HCT116 (cell line): ENCODE results near the gene ALAS1. TPM values are rescaled to one million over a fixed set of nuclear protein-coding genes. Genes with fewer than 3 reads are reported as not detected.

Experiments
- ATAC-seq: fragments of 200-7000 bp; cut with Tn5 transposase; 2 replicates; pipeline ENCODE4 v1.9.1; 2020; ENCODE audit warnings: mild to moderate bottlenecking, moderate library complexity
- BruUV-seq: library from RNA; stranded (reverse); fragments of 400-500 nt; replicated peaks from 2 replicates; lab custom pipeline; 2021; lab: Mats Ljungman, UMichigan
- CTCF ChIA-PET: fragments of 300-600 bp; sonication (Branson Sonifier 250); formaldehyde crosslinking; loops from one replicate; lab custom pipeline; 2021; ENCODE audit warnings: antibody characterized with exemption; lab: Charles Lee
- POLR2A ChIA-PET: fragments of 300-600, 350-600 bp; sonication (Branson Sonifier 250); formaldehyde crosslinking; loops from one replicate; lab custom pipeline; 2021; ENCODE audit warnings: antibody characterized with exemption; lab: Charles Lee
- RAD21 ChIA-PET, 2 experiments: fragments of 300-600 bp; sonication (Branson Sonifier 250); formaldehyde crosslinking; loops; one replicate each; lab custom pipeline; 2023; ENCODE audit warnings: low total read pairs in 2 of 2; ENCODE audit not compliant: uncharacterized antibody in 2 of 2, unreplicated experiment in 2 of 2, low non-redundant PET in 1 of 2; lab: Charles Lee
- DNase-seq: peaks from one replicate; pipeline ENCODE4 v3.0.0-alpha.2; 2010; ENCODE audit warnings: low read depth, low spot score
- H2AFZ ChIP-seq: fragments of 200-600 bp; shearing (Covaris generic), sonication (generic); 2 replicates; pipeline ENCODE4 v1.6.1; 2017; ENCODE audit warnings: low read depth, mixed run types, mixed read lengths, antibody characterized with exemption, low read length; ENCODE audit not compliant: poor library complexity, severe bottlenecking
- H3K27ac ChIP-seq: 2 replicates; pipeline ENCODE4 v1.5.1; 2012; ENCODE audit warnings: low read depth, low read length
- H3K27me3 ChIP-seq: fragments of 200-600 bp; sonication (generic); 2 replicates; pipeline ENCODE4 v1.6.1; 2016; ENCODE audit warnings: mixed run types, low read length, mixed read lengths; ENCODE audit not compliant: insufficient read depth
- H3K36me3 ChIP-seq, 2 experiments: fragments of 200-500 bp in 1 of 2; fragments of 200-600 bp in 1 of 2; sonication (Bioruptor generic) in 1 of 2; sonication (generic) in 1 of 2; 2 replicates each; pipeline versions ENCODE4 v1.5.1 to v1.6.1; 2014 to 2016; ENCODE audit warnings: low read length in 2 of 2, inconsistent platforms in 1 of 2, mixed read lengths in 1 of 2, mixed run types in 1 of 2; ENCODE audit not compliant: insufficient read depth in 2 of 2, control insufficient read depth in 1 of 2
- H3K4me1 ChIP-seq, 2 experiments: fragments of 200-600 bp in 1 of 2; sonication (generic) in 1 of 2; 2 replicates each; pipeline versions ENCODE4 v1.5.1 to v1.6.1; 2012 to 2017; ENCODE audit warnings: low read length in 2 of 2, inconsistent platforms in 1 of 2, mild to moderate bottlenecking in 1 of 2, mixed read lengths in 1 of 2, mixed run types in 1 of 2, moderate library complexity in 1 of 2; ENCODE audit not compliant: insufficient read depth in 2 of 2, control insufficient read depth in 1 of 2
- H3K4me2 ChIP-seq: fragments of 200-600 bp; sonication (generic); 2 replicates; pipeline ENCODE4 v1.6.1; 2017; ENCODE audit warnings: mixed run types, low read length, mixed read lengths
- H3K4me3 ChIP-seq, 2 experiments: fragments of 200-600 bp in 1 of 2; sonication (generic) in 1 of 2; replicated peaks in 1 of 2; 2 replicates each; pipeline ENCODE4 v1.5.1; 2011 to 2016; ENCODE audit warnings: low read length in 2 of 2, control low read depth in 1 of 2, low read depth in 1 of 2, mild to moderate bottlenecking in 1 of 2, mixed read lengths in 1 of 2, mixed run types in 1 of 2
- H3K79me2 ChIP-seq: fragments of 200-600 bp; sonication (generic); 2 replicates; pipeline ENCODE4 v1.6.1; 2017; ENCODE audit warnings: mild to moderate bottlenecking, mixed run types, low read length, moderate library complexity, mixed read lengths; ENCODE audit not compliant: insufficient read depth
- H3K9ac ChIP-seq: fragments of 200-600 bp; sonication (generic); 2 replicates; pipeline ENCODE4 v1.6.1; 2016; ENCODE audit warnings: low read length, mixed read lengths
- H3K9me2 ChIP-seq: fragments of 200-600 bp; sonication (generic), shearing (Covaris generic); 2 replicates; pipeline ENCODE4 v1.6.1; 2017; ENCODE audit warnings: mixed run types, mild to moderate bottlenecking, moderate library complexity; ENCODE audit not compliant: insufficient read depth
- H3K9me3 ChIP-seq, 2 experiments: fragments of 200-500 bp in 1 of 2; fragments of 200-600 bp in 1 of 2; sonication (Bioruptor generic) in 1 of 2; sonication (generic) in 1 of 2; 2 replicates each; pipeline ENCODE4 v1.6.1; 2014 to 2017; ENCODE audit warnings: low read length in 2 of 2, mixed read lengths in 2 of 2, inconsistent platforms in 1 of 2, low read depth in 1 of 2, mild to moderate bottlenecking in 1 of 2, mixed run types in 1 of 2, moderate library complexity in 1 of 2; ENCODE audit not compliant: control insufficient read depth in 1 of 2, insufficient read depth in 1 of 2
- H4K20me1 ChIP-seq: fragments of 200-600 bp; sonication (generic), shearing (Covaris generic); 2 replicates; pipeline ENCODE4 v1.6.1; 2017; ENCODE audit warnings: mixed run types, mild to moderate bottlenecking, moderate library complexity; ENCODE audit not compliant: insufficient read depth
- CBX3 ChIP-seq: IDR thresholded peaks from 2 replicates; pipeline ENCODE4 v1.6.1; 2012; ENCODE audit warnings: low read depth
- CEBPB ChIP-seq: IDR thresholded peaks from 2 replicates; pipeline ENCODE4 v1.6.1; 2012; ENCODE audit warnings: low read depth
- EGR1 ChIP-seq: IDR thresholded peaks from 2 replicates; pipeline ENCODE4 v1.6.1; 2012; ENCODE audit warnings: low read depth
- ELF1 ChIP-seq: IDR thresholded peaks from 2 replicates; pipeline ENCODE4 v1.6.1; 2012; ENCODE audit warnings: low read depth, borderline replicate concordance
- EZH2 ChIP-seq: fragments of 200-600 bp; sonication (generic); IDR thresholded peaks from 2 replicates; pipeline ENCODE4 v1.6.1; 2017; ENCODE audit warnings: antibody characterized with exemption, mixed run types
- FOSL1 ChIP-seq: IDR thresholded peaks from 2 replicates; pipeline ENCODE4 v1.6.1; 2012; ENCODE audit warnings: low read depth
- JUND ChIP-seq: IDR thresholded peaks from 2 replicates; pipeline ENCODE4 v1.6.1; 2012
- POLR2A ChIP-seq: IDR thresholded peaks from 2 replicates; pipeline ENCODE4 v1.7.0; 2011; ENCODE audit warnings: borderline replicate concordance; ENCODE audit not compliant: insufficient read depth, insufficient read length; ENCODE audit errors: extremely low read depth
- POLR2AphosphoS5 ChIP-seq: IDR thresholded peaks from 2 replicates; pipeline ENCODE4 v1.6.1; 2011; ENCODE audit warnings: mild to moderate bottlenecking, low read depth, low read length, moderate library complexity
- RAD21 ChIP-seq: IDR thresholded peaks from 2 replicates; pipeline ENCODE4 v1.6.1; 2012; ENCODE audit warnings: low read depth, mild to moderate bottlenecking
- SP1 ChIP-seq: IDR thresholded peaks from 2 replicates; pipeline ENCODE4 v1.6.1; 2012; ENCODE audit warnings: low read depth
- SRF ChIP-seq: IDR thresholded peaks from 2 replicates; pipeline ENCODE4 v1.6.1; 2012; ENCODE audit warnings: low read depth
- YY1 ChIP-seq: IDR thresholded peaks from 2 replicates; pipeline ENCODE4 v1.6.1; 2011; ENCODE audit warnings: low read length, low read depth, moderate library complexity, mild to moderate bottlenecking; ENCODE audit not compliant: insufficient replicate concordance; ENCODE audit errors: extremely low read depth
- ZFX ChIP-seq: fragments of 450-650 bp; IDR thresholded peaks from 2 replicates; pipeline ENCODE4 v1.6.1; 2017
- ZNF274 ChIP-seq: fragments of 200-500 bp; sonication (Bioruptor generic); IDR thresholded peaks from 2 replicates; pipeline ENCODE4 v1.6.1; 2014; ENCODE audit warnings: mild to moderate bottlenecking, low read depth, low read length, inconsistent platforms
- intact Hi-C: fragments of 100-400 bp; cut with micrococcal nuclease; formaldehyde crosslinking; loops from 2 replicates; pipeline ENCODE4 v1.10.0; 2022
- total RNA-seq: library from RNA; stranded (reverse); gene quantifications from one replicate; pipeline ENCODE4 v1.2.1, GENCODE V29; 2021; ENCODE audit not compliant: unreplicated experiment
- TF ChIP-seq, protein P1 (sequence below), 3 experiments: fragments of 200-600 bp in 1 of 3; sonication (generic) in 1 of 3; IDR thresholded peaks in 2 of 3; conservative IDR thresholded peaks in 1 of 3; 2 replicates each; pipeline ENCODE4 v1.5.1; 2012 to 2017; ENCODE audit warnings: low read depth in 2 of 3, low read length in 2 of 3, antibody characterized with exemption in 1 of 3, borderline replicate concordance in 1 of 3, control low read depth in 1 of 3, mild to moderate bottlenecking in 1 of 3, mixed read lengths in 1 of 3, mixed run types in 1 of 3, moderate library complexity in 1 of 3; ENCODE audit not compliant: insufficient read depth in 1 of 3
- TF ChIP-seq, protein P2 (sequence below): IDR thresholded peaks from 2 replicates; pipeline ENCODE4 v1.6.1; 2012; ENCODE audit warnings: low read depth
- TF ChIP-seq, protein P3 (sequence below): IDR thresholded peaks from 2 replicates; pipeline ENCODE4 v1.6.1; 2011; ENCODE audit warnings: mild to moderate bottlenecking, low read length, moderate library complexity; ENCODE audit not compliant: insufficient replicate concordance; ENCODE audit errors: extremely low read depth
- TF ChIP-seq, protein P4 (sequence below): IDR thresholded peaks from 2 replicates; pipeline ENCODE4 v1.6.1; 2012
- TF ChIP-seq, protein P5 (sequence below): IDR thresholded peaks from 2 replicates; pipeline ENCODE4 v1.6.1; 2012

Gene ALAS1
- total RNA-seq, 1 experiment from 2014 or later, result 74.0 TPM

DNA sequence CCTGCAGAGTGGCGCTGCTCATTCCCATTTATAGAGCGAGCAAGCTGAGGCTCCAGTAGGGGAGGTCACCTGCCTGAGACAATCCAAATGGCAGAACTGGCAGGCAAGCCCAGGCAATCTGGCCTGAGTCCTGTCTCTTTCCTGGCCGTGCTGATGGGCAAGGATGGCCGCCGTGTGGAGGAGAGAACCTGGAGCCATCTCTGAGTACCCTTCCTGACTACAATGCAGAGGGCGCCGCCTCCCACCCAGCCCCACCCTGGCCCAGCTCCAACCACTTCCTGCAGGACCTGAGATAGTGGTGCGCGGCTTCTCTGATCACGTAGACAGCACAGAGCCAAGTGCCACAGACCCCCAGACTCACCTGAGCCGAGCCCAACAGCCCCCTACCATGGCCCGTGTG is 20.5 kb downstream of the ALAS1 start:
- no peak for ATAC-seq
- H3K27ac ChIP-seq, result peak overlapping the region; percentile 68
- no peaks in the 10 kb centered on the region for H3K27me3 ChIP-seq
- POLR2A ChIA-PET, result interaction anchor here (0.6 kb wide), 1 partner anchor 222 kb away, joined by 4 read pairs; no protein-coding TSS in a partner anchor
- H3K79me2 ChIP-seq, result no peaks in the 10 kb centered on the region
- H3K4me2 ChIP-seq, result peak overlapping the region; percentile 69
- DNase-seq, result no peak
- no peaks in the 10 kb centered on the region for H4K20me1 ChIP-seq
- no peak overlapping the region for H3K4me3 ChIP-seq
- no peaks in the 10 kb centered on the region for H3K9me3 ChIP-seq
- TF ChIP-seq, protein P1, sequence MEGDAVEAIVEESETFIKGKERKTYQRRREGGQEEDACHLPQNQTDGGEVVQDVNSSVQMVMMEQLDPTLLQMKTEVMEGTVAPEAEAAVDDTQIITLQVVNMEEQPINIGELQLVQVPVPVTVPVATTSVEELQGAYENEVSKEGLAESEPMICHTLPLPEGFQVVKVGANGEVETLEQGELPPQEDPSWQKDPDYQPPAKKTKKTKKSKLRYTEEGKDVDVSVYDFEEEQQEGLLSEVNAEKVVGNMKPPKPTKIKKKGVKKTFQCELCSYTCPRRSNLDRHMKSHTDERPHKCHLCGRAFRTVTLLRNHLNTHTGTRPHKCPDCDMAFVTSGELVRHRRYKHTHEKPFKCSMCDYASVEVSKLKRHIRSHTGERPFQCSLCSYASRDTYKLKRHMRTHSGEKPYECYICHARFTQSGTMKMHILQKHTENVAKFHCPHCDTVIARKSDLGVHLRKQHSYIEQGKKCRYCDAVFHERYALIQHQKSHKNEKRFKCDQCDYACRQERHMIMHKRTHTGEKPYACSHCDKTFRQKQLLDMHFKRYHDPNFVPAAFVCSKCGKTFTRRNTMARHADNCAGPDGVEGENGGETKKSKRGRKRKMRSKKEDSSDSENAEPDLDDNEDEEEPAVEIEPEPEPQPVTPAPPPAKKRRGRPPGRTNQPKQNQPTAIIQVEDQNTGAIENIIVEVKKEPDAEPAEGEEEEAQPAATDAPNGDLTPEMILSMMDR (IDR thresholded peaks at IDR 0.05 in 2 of 3, conservative IDR thresholded peaks at IDR 0.05 in 1 of 3; ENCODE audit: borderline replicate concordance in 1 of 3, insufficient read depth in 1 of 3, low read depth in 2 of 3, low read length in 2 of 3), result no peak
- TF ChIP-seq POLR2A (no peak), RAD21 (no peak), POLR2AphosphoS5 (no peak), EGR1 (no peak), JUND (no peak), CBX3 (no peak), CEBPB (no peak), ZFX (no peak), SP1 (no peak), ELF1 (no peak), ZNF274 (no peak), FOSL1 (no peak), SRF (no peak), YY1 (no peak), EZH2 (no peak)
- TF ChIP-seq, protein P2, sequence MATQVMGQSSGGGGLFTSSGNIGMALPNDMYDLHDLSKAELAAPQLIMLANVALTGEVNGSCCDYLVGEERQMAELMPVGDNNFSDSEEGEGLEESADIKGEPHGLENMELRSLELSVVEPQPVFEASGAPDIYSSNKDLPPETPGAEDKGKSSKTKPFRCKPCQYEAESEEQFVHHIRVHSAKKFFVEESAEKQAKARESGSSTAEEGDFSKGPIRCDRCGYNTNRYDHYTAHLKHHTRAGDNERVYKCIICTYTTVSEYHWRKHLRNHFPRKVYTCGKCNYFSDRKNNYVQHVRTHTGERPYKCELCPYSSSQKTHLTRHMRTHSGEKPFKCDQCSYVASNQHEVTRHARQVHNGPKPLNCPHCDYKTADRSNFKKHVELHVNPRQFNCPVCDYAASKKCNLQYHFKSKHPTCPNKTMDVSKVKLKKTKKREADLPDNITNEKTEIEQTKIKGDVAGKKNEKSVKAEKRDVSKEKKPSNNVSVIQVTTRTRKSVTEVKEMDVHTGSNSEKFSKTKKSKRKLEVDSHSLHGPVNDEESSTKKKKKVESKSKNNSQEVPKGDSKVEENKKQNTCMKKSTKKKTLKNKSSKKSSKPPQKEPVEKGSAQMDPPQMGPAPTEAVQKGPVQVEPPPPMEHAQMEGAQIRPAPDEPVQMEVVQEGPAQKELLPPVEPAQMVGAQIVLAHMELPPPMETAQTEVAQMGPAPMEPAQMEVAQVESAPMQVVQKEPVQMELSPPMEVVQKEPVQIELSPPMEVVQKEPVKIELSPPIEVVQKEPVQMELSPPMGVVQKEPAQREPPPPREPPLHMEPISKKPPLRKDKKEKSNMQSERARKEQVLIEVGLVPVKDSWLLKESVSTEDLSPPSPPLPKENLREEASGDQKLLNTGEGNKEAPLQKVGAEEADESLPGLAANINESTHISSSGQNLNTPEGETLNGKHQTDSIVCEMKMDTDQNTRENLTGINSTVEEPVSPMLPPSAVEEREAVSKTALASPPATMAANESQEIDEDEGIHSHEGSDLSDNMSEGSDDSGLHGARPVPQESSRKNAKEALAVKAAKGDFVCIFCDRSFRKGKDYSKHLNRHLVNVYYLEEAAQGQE, result no peak
- TF ChIP-seq, protein P3, sequence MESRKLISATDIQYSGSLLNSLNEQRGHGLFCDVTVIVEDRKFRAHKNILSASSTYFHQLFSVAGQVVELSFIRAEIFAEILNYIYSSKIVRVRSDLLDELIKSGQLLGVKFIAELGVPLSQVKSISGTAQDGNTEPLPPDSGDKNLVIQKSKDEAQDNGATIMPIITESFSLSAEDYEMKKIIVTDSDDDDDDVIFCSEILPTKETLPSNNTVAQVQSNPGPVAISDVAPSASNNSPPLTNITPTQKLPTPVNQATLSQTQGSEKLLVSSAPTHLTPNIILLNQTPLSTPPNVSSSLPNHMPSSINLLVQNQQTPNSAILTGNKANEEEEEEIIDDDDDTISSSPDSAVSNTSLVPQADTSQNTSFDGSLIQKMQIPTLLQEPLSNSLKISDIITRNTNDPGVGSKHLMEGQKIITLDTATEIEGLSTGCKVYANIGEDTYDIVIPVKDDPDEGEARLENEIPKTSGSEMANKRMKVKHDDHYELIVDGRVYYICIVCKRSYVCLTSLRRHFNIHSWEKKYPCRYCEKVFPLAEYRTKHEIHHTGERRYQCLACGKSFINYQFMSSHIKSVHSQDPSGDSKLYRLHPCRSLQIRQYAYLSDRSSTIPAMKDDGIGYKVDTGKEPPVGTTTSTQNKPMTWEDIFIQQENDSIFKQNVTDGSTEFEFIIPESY, result no peak
- TF ChIP-seq, protein P4, sequence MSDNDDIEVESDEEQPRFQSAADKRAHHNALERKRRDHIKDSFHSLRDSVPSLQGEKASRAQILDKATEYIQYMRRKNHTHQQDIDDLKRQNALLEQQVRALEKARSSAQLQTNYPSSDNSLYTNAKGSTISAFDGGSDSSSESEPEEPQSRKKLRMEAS, result no peak
- TF ChIP-seq, protein P5, sequence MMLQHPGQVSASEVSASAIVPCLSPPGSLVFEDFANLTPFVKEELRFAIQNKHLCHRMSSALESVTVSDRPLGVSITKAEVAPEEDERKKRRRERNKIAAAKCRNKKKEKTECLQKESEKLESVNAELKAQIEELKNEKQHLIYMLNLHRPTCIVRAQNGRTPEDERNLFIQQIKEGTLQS, result no peak
- no TSS peak for BruUV-seq
- CTCF ChIA-PET, result interaction anchor here (1.2 to 5.4 kb wide), 2 partner anchors 19 to 121 kb away, joined by 4 to 55 read pairs; no protein-coding TSS in a partner anchor
- peaks cover 8 to 10% of the 10 kb centered on the region in 2 experiments for H3K36me3 ChIP-seq
- peaks cover 21 to 42% of the 10 kb centered on the region in 2 experiments for H3K4me1 ChIP-seq
- no peak overlapping the region; the same call in 1 of the 2 replicates for H3K9ac ChIP-seq
- RAD21 ChIA-PET, result interaction anchor here in 1 of 2 experiments (1.4 kb wide), 1 partner anchor 121 kb away, joined by 5 read pairs; no protein-coding TSS in a partner anchor
- no peak overlapping the region for H2AFZ ChIP-seq
- intact Hi-C loops, result loop anchor here (5.0 kb wide), 1 partner anchor 66 kb away; the partner anchor contains the start of gene POC1A
- H3K9me2 ChIP-seq, result no peaks in the 10 kb centered on the region
